Astrocyte (in vitro differentiated cells and primary cell): ENCODE data around the gene KIAA0513. TPM values are rescaled to one million over a fixed set of nuclear protein-coding genes. Genes with fewer than 3 reads are reported as not detected.

Source experiments
- DNase-seq: peaks from one replicate; pipeline ENCODE4 v3.0.0-alpha.2; 2010; ENCODE audit warnings: low read depth
- FAIRE-seq: peaks from 2 replicates; lab custom pipeline; 2011; peaks lifted over from hg19 to GRCh38; lab: Jason Lieb, UNC
- H2AFZ ChIP-seq: 2 replicates; pipeline ENCODE4 v1.6.0; 2012; ENCODE audit warnings: low read depth, low read length, inconsistent platforms
- H3K27ac ChIP-seq: 2 replicates; pipeline ENCODE4 v1.5.1; 2011; ENCODE audit warnings: low read depth, low read length, inconsistent platforms
- H3K27me3 ChIP-seq: 2 replicates; pipeline ENCODE4 v1.6.0; 2011; ENCODE audit warnings: low read length, inconsistent platforms; ENCODE audit not compliant: insufficient read depth
- H3K36me3 ChIP-seq: 2 replicates; pipeline ENCODE4 v1.5.1; 2011; ENCODE audit warnings: low read length, inconsistent platforms; ENCODE audit not compliant: insufficient read depth
- H3K4me1 ChIP-seq: 2 replicates; pipeline ENCODE4 v1.5.1; 2011; ENCODE audit warnings: low read length, inconsistent platforms; ENCODE audit not compliant: insufficient read depth
- H3K4me2 ChIP-seq: 2 replicates; pipeline ENCODE4 v1.6.0; 2012; ENCODE audit warnings: low read length, inconsistent platforms
- H3K4me3 ChIP-seq: 2 replicates; pipeline ENCODE4 v1.5.1; 2011; ENCODE audit warnings: low read depth, mild to moderate bottlenecking, low read length, inconsistent platforms; ENCODE audit not compliant: insufficient read depth
- H3K79me2 ChIP-seq: 2 replicates; pipeline ENCODE4 v1.6.0; 2012; ENCODE audit warnings: mild to moderate bottlenecking, low read length, inconsistent platforms; ENCODE audit not compliant: insufficient read depth
- H3K9ac ChIP-seq: 2 replicates; pipeline ENCODE4 v1.6.0; 2012; ENCODE audit warnings: mild to moderate bottlenecking, low read length, inconsistent platforms
- H3K9me3 ChIP-seq: 2 replicates; pipeline ENCODE4 v1.5.1; 2012; ENCODE audit warnings: low read depth, mild to moderate bottlenecking, low read length, inconsistent platforms; ENCODE audit not compliant: insufficient read depth
- H4K20me1 ChIP-seq: 2 replicates; pipeline ENCODE4 v1.6.0; 2012; ENCODE audit warnings: low read length, inconsistent platforms; ENCODE audit not compliant: insufficient read depth
- H3K27ac Mint-ChIP-seq: one replicate; pipeline ENCODE4 v1.8.0; 2021; ENCODE audit warnings: mild to moderate bottlenecking, mixed read lengths; ENCODE audit not compliant: unreplicated experiment
- H3K27me3 Mint-ChIP-seq: one replicate; pipeline ENCODE4 v1.8.0; 2021; ENCODE audit warnings: low read depth, mixed read lengths; ENCODE audit not compliant: unreplicated experiment
- H3K36me3 Mint-ChIP-seq: one replicate; pipeline ENCODE4 v1.8.0; 2021; ENCODE audit warnings: low read depth, mixed read lengths; ENCODE audit not compliant: unreplicated experiment
- H3K4me1 Mint-ChIP-seq: one replicate; pipeline ENCODE4 v1.8.0; 2021; ENCODE audit warnings: low read depth, mixed read lengths; ENCODE audit not compliant: unreplicated experiment
- H3K4me3 Mint-ChIP-seq: one replicate; pipeline ENCODE4 v1.8.0; 2021; ENCODE audit warnings: mild to moderate bottlenecking, moderate library complexity, mixed read lengths; ENCODE audit not compliant: unreplicated experiment
- H3K9me3 Mint-ChIP-seq: one replicate; pipeline ENCODE4 v1.8.0; 2021; ENCODE audit warnings: mild to moderate bottlenecking, mixed read lengths; ENCODE audit not compliant: unreplicated experiment
- EZH2 ChIP-seq: IDR thresholded peaks from 2 replicates; pipeline ENCODE4 v1.6.1; 2012; ENCODE audit warnings: mild to moderate bottlenecking, low read length, inconsistent platforms; ENCODE audit not compliant: insufficient read depth
- total RNA-seq: library from RNA; stranded (reverse); gene quantifications from 2 replicates; pipeline ENCODE4 v1.2.1, GENCODE V29; 2021
- TF ChIP-seq, protein P1 (sequence below): IDR thresholded peaks from 2 replicates; pipeline ENCODE4 v1.5.1; 2011; ENCODE audit warnings: low read depth, mild to moderate bottlenecking, inconsistent platforms, low read length, moderate library complexity; ENCODE audit not compliant: insufficient read depth

KIAA0513 gene
- total RNA-seq, 1 donor from 2014 or later = 7.5 TPM

DNA sequence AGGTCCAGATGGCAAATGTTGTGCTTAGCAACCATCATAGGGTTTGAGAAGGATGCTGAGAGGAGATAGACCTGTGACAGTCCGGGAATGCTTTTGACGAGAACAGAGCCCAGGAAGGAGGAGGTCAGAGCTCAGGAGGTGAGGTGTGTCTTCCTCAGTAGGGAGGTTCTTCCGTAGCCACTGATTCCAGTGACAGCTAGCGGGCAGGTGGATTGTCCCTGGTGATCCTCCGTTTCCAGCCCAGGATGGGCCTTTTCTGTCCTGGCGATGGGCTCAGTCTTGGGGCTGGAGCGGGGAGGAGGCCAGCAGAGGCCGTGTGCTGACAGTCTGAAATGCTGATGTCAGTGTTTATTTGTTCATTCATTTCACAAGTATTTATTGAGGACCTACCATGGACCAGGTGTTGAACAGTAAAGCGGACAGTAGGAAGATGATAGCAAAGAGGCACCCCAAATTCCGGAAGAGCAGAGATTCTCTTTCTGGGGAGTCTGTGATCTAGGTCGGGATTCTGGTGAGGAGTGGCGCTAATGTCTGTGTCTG, 38.8 kb downstream of the KIAA0513 start:
- no peak overlapping the region for H3K9ac ChIP-seq
- H3K79me2 ChIP-seq = no peaks in the 10 kb centered on the region
- H3K4me3 Mint-ChIP-seq = no peak overlapping the region
- no peak overlapping the region for H3K4me2 ChIP-seq
- no peaks in the 10 kb centered on the region for H3K36me3 ChIP-seq
- FAIRE-seq (no peak), DNase-seq (no peak)
- H3K27ac ChIP-seq = no peak overlapping the region
- no peaks in the 10 kb centered on the region for H3K27me3 ChIP-seq
- H2AFZ ChIP-seq = no peak overlapping the region
- no peaks in the 10 kb centered on the region for H3K9me3 ChIP-seq
- H3K36me3 Mint-ChIP-seq = peaks cover 10% of the 10 kb centered on the region
- peaks cover 16% of the 10 kb centered on the region for H3K27me3 Mint-ChIP-seq
- H3K4me3 ChIP-seq = no peak overlapping the region
- no peaks in the 10 kb centered on the region for H3K9me3 Mint-ChIP-seq
- TF ChIP-seq, protein P1, sequence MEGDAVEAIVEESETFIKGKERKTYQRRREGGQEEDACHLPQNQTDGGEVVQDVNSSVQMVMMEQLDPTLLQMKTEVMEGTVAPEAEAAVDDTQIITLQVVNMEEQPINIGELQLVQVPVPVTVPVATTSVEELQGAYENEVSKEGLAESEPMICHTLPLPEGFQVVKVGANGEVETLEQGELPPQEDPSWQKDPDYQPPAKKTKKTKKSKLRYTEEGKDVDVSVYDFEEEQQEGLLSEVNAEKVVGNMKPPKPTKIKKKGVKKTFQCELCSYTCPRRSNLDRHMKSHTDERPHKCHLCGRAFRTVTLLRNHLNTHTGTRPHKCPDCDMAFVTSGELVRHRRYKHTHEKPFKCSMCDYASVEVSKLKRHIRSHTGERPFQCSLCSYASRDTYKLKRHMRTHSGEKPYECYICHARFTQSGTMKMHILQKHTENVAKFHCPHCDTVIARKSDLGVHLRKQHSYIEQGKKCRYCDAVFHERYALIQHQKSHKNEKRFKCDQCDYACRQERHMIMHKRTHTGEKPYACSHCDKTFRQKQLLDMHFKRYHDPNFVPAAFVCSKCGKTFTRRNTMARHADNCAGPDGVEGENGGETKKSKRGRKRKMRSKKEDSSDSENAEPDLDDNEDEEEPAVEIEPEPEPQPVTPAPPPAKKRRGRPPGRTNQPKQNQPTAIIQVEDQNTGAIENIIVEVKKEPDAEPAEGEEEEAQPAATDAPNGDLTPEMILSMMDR = no peak
- no peak for TF ChIP-seq EZH2
- H3K4me1 ChIP-seq = no peaks in the 10 kb centered on the region
- peaks cover 1% of the 10 kb centered on the region for H4K20me1 ChIP-seq
- no peak overlapping the region for H3K27ac Mint-ChIP-seq
- no peaks in the 10 kb centered on the region for H3K4me1 Mint-ChIP-seq

DNA sequence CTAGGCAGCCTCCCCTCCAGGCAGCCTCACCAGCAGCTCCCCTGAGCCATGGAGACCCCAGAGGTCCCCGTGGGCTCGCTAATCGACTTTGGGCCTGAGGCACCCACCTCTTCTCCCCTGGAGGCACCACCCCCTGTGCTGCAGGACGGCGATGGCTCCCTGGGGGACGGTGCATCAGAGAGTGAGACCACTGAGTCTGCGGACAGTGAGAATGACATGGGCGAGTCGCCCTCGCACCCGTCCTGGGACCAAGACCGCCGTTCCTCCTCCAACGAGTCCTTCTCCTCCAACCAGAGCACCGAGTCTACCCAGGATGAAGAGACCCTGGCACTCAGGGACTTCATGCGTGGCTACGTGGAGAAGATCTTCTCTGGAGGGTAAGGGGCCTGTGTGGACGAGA, 39.4 kb downstream of the KIAA0513 start:
- TF ChIP-seq, protein P1 = no peak
- TF ChIP-seq EZH2 = no peak
- Histone ChIP-seq H3K9ac (no peak overlapping the region), H4K20me1 (no peaks in the 10 kb centered on the region), H3K27me3 (no peaks in the 10 kb centered on the region), H2AFZ (no peak overlapping the region), H3K9me3 (no peaks in the 10 kb centered on the region), H3K4me1 (no peaks in the 10 kb centered on the region), H3K36me3 (no peaks in the 10 kb centered on the region), H3K79me2 (no peaks in the 10 kb centered on the region), H3K4me3 (no peak overlapping the region), H3K27ac (no peak overlapping the region), H3K4me2 (no peak overlapping the region)
- Mint-ChIP-seq H3K36me3 (peaks cover 9% of the 10 kb centered on the region), H3K9me3 (no peaks in the 10 kb centered on the region), H3K27ac (no peak overlapping the region), H3K4me1 (no peaks in the 10 kb centered on the region), H3K27me3 (peaks cover 14% of the 10 kb centered on the region), H3K4me3 (no peak overlapping the region)
- no peak for DNase-seq
- no peak for FAIRE-seq

DNA sequence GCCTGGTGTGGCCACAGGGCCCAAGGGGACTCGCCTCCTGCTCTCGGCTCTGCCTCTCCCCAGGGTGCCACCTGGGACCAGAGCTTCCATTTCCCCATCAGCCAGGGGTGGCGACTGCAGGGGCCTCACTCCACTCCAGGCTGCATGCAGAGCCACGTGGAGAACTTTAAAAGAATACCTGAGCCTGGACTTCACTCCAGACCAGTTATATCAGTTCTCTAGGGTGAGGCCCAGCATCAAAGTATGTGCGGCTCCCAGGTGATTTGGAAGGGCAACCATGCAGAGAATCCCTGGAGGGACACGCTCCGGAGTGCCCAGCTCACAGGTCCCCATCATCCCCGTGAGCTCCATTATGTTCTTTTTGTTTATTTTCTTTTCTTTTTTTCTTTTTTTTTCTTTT, 39.8 kb downstream of the KIAA0513 start:
- no peaks in the 10 kb centered on the region for H3K36me3 ChIP-seq
- DNase-seq (no peak), FAIRE-seq (no peak)
- no peak overlapping the region for H3K4me2 ChIP-seq
- H3K9me3 ChIP-seq = no peaks in the 10 kb centered on the region
- Mint-ChIP-seq H3K36me3 (peaks cover 9% of the 10 kb centered on the region), H3K4me1 (no peaks in the 10 kb centered on the region), H3K27ac (no peak overlapping the region), H3K4me3 (no peak overlapping the region), H3K27me3 (peaks cover 14% of the 10 kb centered on the region), H3K9me3 (no peaks in the 10 kb centered on the region)
- H3K4me1 ChIP-seq = no peaks in the 10 kb centered on the region
- H3K4me3 ChIP-seq = no peak overlapping the region
- H2AFZ ChIP-seq = no peak overlapping the region
- H3K9ac ChIP-seq = no peak overlapping the region
- H3K27ac ChIP-seq = no peak overlapping the region
- H3K79me2 ChIP-seq = no peaks in the 10 kb centered on the region
- TF ChIP-seq, protein P1 = no peak
- TF ChIP-seq EZH2 = no peak
- H3K27me3 ChIP-seq = no peaks in the 10 kb centered on the region
- no peaks in the 10 kb centered on the region for H4K20me1 ChIP-seq
